H1 (cell line): ENCODE measurements around the gene DMXL1. TPM values are rescaled to one million over a fixed set of nuclear protein-coding genes. Genes with fewer than 3 reads are reported as not detected.
"Not testable (repeated sequence)": the region's sequence is repeated elsewhere in the genome, so short reads cannot be mapped to it uniquely, and the experiment has no call there.

Experiments used
- CTCF ChIA-PET: fragments of 300-600 bp; sonication (Branson Sonifier 250); formaldehyde crosslinking; loops from one replicate; lab custom pipeline; 2021; ENCODE audit not compliant: partially characterized antibody; lab: Charles Lee
- POLR2A ChIA-PET: fragments of 300-600 bp; sonication (Branson Sonifier 250); formaldehyde crosslinking; loops from one replicate; lab custom pipeline; 2021; ENCODE audit warnings: inconsistent platforms; ENCODE audit not compliant: partially characterized antibody; lab: Charles Lee
- DNase-seq, 2 experiments: peaks; one replicate each; pipeline versions ENCODE4 v3.0.0 to v3.0.0-alpha.2; 2010 to 2022; ENCODE audit warnings: low spot score in 2 of 2, low read depth in 1 of 2, mixed read lengths in 1 of 2
- FAIRE-seq: peaks from 2 replicates; lab custom pipeline; 2011; peaks lifted over from hg19 to GRCh38; lab: Jason Lieb, UNC
- H2AFZ ChIP-seq: 2 replicates; pipeline ENCODE4 v1.8.1; 2012; ENCODE audit warnings: low read length, inconsistent platforms
- H2AK5ac ChIP-seq: 2 replicates; pipeline ENCODE4 v1.6.1; 2013; ENCODE audit warnings: low read depth, low read length
- H2BK120ac ChIP-seq: replicated peaks from 2 replicates; pipeline ENCODE3; 2013; ENCODE audit warnings: low read depth, low read length, inconsistent platforms
- H2BK12ac ChIP-seq: 2 replicates; pipeline ENCODE4 v1.6.1; 2013; ENCODE audit warnings: low read depth, low read length
- H2BK15ac ChIP-seq: 2 replicates; pipeline ENCODE4 v1.6.1; 2013; ENCODE audit warnings: low read length
- H2BK20ac ChIP-seq: 2 replicates; pipeline ENCODE4 v1.6.1; 2013; ENCODE audit warnings: low read length
- H2BK5ac ChIP-seq: 2 replicates; pipeline ENCODE4 v1.6.1; 2013; ENCODE audit warnings: low read depth, low read length
- H3K14ac ChIP-seq: 2 replicates; pipeline ENCODE4 v1.6.1; 2013; ENCODE audit warnings: inconsistent platforms; ENCODE audit not compliant: insufficient read length
- H3K18ac ChIP-seq: 2 replicates; pipeline ENCODE4 v1.6.1; 2013; ENCODE audit warnings: low read length; ENCODE audit errors: extremely low read depth
- H3K23ac ChIP-seq: 2 replicates; pipeline ENCODE4 v1.6.1; 2013; ENCODE audit warnings: inconsistent platforms; ENCODE audit not compliant: insufficient read length
- H3K23me2 ChIP-seq: 2 replicates; pipeline ENCODE4 v1.6.1; 2013; ENCODE audit warnings: low read depth, low read length
- H3K27ac ChIP-seq: 2 replicates; pipeline ENCODE4 v1.6.1; 2011; ENCODE audit warnings: low read depth, low read length, inconsistent platforms
- H3K27me3 ChIP-seq, 4 experiments: replicated peaks in 1 of 4; 1 replicate in 1 of 4; 2 replicates in 3 of 4; pipeline versions ENCODE4 v1.6.1 to v1.8.1; 2011 to 2013; ENCODE audit warnings: low read length in 3 of 4, mild to moderate bottlenecking in 3 of 4, inconsistent platforms in 2 of 4, mixed read lengths in 2 of 4, moderate library complexity in 1 of 4; ENCODE audit not compliant: control insufficient read depth in 3 of 4, insufficient read depth in 3 of 4; ENCODE audit errors: extremely low read depth in 1 of 4
- H3K36me3 ChIP-seq, 4 experiments: 2 replicates each; pipeline versions ENCODE4 v1.6.1 to v1.8.1; 2011 to 2013; ENCODE audit warnings: mild to moderate bottlenecking in 4 of 4, low read length in 3 of 4, moderate library complexity in 2 of 4, control low read depth in 1 of 4, inconsistent platforms in 1 of 4; ENCODE audit not compliant: insufficient read depth in 4 of 4, control insufficient read depth in 2 of 4
- H3K4ac ChIP-seq: replicated peaks from 2 replicates; pipeline ENCODE3; 2013; ENCODE audit warnings: low read length, low read depth, mixed read lengths, inconsistent platforms; ENCODE audit not compliant: insufficient read length
- H3K4me1 ChIP-seq, 4 experiments: replicated peaks in 1 of 4; 1 replicate in 1 of 4; 2 replicates in 3 of 4; pipeline versions ENCODE4 v1.6.1 to v1.8.1; 2011 to 2013; ENCODE audit warnings: low read length in 3 of 4, inconsistent platforms in 2 of 4, mixed read lengths in 1 of 4; ENCODE audit not compliant: insufficient read depth in 4 of 4, control insufficient read depth in 3 of 4
- H3K4me2 ChIP-seq, 2 experiments: 2 replicates each; pipeline versions ENCODE4 v1.6.1 to v1.8.1; 2011 to 2013; ENCODE audit warnings: low read depth in 2 of 2, low read length in 2 of 2, control low read depth in 1 of 2, inconsistent platforms in 1 of 2, mild to moderate bottlenecking in 1 of 2; ENCODE audit not compliant: insufficient read depth in 1 of 2
- H3K4me3 ChIP-seq, 4 experiments: fragments of 200-600, 300-600 bp in 1 of 4; sonication (generic), shearing (Covaris generic), sonication (Bioruptor Twin) in 1 of 4; 2 replicates each; pipeline versions ENCODE4 v1.5.1 to v1.8.1; 2011 to 2016; ENCODE audit warnings: low read length in 4 of 4, low read depth in 3 of 4, control low read depth in 2 of 4, inconsistent platforms in 2 of 4, mild to moderate bottlenecking in 2 of 4, mixed read lengths in 1 of 4, moderate library complexity in 1 of 4; ENCODE audit not compliant: insufficient read depth in 2 of 4; ENCODE audit errors: extremely low read depth in 1 of 4
- H3K56ac ChIP-seq: replicated peaks from 2 replicates; pipeline ENCODE3; 2013; ENCODE audit warnings: low read depth, mild to moderate bottlenecking, mixed read lengths, low read length, inconsistent platforms; ENCODE audit not compliant: insufficient read length
- H3K79me1 ChIP-seq: 2 replicates; pipeline ENCODE4 v1.6.1; 2013; ENCODE audit warnings: low read depth, low read length, control low read depth
- H3K79me2 ChIP-seq, 2 experiments: 2 replicates each; pipeline versions ENCODE4 v1.6.1 to v1.8.1; 2012 to 2013; ENCODE audit warnings: low read length in 2 of 2, mild to moderate bottlenecking in 2 of 2, inconsistent platforms in 1 of 2; ENCODE audit not compliant: insufficient read depth in 2 of 2, control insufficient read depth in 1 of 2
- H3K9ac ChIP-seq, 4 experiments: replicated peaks in 1 of 4; 1 replicate in 1 of 4; 2 replicates in 3 of 4; pipeline versions ENCODE4 v1.6.1 to v1.8.1; 2011 to 2013; ENCODE audit warnings: low read depth in 3 of 4, low read length in 3 of 4, control low read depth in 2 of 4, mild to moderate bottlenecking in 2 of 4, moderate library complexity in 2 of 4, inconsistent platforms in 1 of 4; ENCODE audit errors: extremely low read depth in 1 of 4
- H3K9me3 ChIP-seq, 2 experiments: 2 replicates each; pipeline versions ENCODE4 v1.6.1 to v1.8.1; 2012 to 2013; ENCODE audit warnings: mild to moderate bottlenecking in 2 of 2, moderate library complexity in 2 of 2, control low read depth in 1 of 2, inconsistent platforms in 1 of 2, low read depth in 1 of 2, low read length in 1 of 2, mixed read lengths in 1 of 2; ENCODE audit not compliant: insufficient read depth in 2 of 2
- H4K20me1 ChIP-seq, 2 experiments: replicated peaks in 1 of 2; 2 replicates each; pipeline versions ENCODE3 to v1.8.1; 2011 to 2013; ENCODE audit warnings: inconsistent platforms in 2 of 2, low read length in 2 of 2, mild to moderate bottlenecking in 1 of 2; ENCODE audit not compliant: insufficient read depth in 2 of 2, control insufficient read depth in 1 of 2
- H4K5ac ChIP-seq: 2 replicates; pipeline ENCODE4 v1.6.1; 2013; ENCODE audit warnings: low read length, low read depth, mixed read lengths, inconsistent platforms; ENCODE audit not compliant: insufficient read length
- H4K8ac ChIP-seq: 2 replicates; pipeline ENCODE4 v1.8.0; 2013; ENCODE audit warnings: mild to moderate bottlenecking, moderate library complexity, low read length, inconsistent platforms; ENCODE audit not compliant: insufficient read depth; ENCODE audit errors: extremely low read depth
- H4K91ac ChIP-seq: replicated peaks from 2 replicates; pipeline ENCODE3; 2013; ENCODE audit warnings: low read length, mixed read lengths, inconsistent platforms; ENCODE audit not compliant: insufficient read length
- ASH2L ChIP-seq: fragments of 200-600, 300-600 bp; sonication (generic); IDR thresholded peaks from one replicate; pipeline ENCODE4 v1.7.1; 2017; ENCODE audit warnings: low read length
- BACH1 ChIP-seq: IDR thresholded peaks from 2 replicates; pipeline ENCODE4 v1.6.1; 2012; ENCODE audit warnings: low read length, improper control_type of control experiment
- BRCA1 ChIP-seq: IDR thresholded peaks from 2 replicates; pipeline ENCODE4 v1.6.1; 2012; ENCODE audit warnings: low read depth, low read length, improper control_type of control experiment
- GABPA ChIP-seq: IDR thresholded peaks from 2 replicates; pipeline ENCODE4 v1.6.1; 2011; ENCODE audit warnings: mild to moderate bottlenecking, low read length, moderate library complexity, borderline replicate concordance; ENCODE audit not compliant: insufficient read depth
- TAF1 ChIP-seq: IDR thresholded peaks from 2 replicates; pipeline ENCODE4 v1.6.1; 2011; ENCODE audit warnings: mild to moderate bottlenecking, low read depth, low read length
- WGBS, 2 experiments: shearing (Covaris generic) in 1 of 2; methylation state at CpG; one replicate each; pipeline versions ENCODE4 v1.1.6 to v1.1.7; 2013 to 2015; ENCODE audit warnings: low lambda C conversion rate in 2 of 2, mixed read lengths in 2 of 2, inconsistent platforms in 1 of 2, low coverage in 1 of 2, missing lambda C conversion rate in 1 of 2; ENCODE audit not compliant: insufficient replicate concordance in 2 of 2, insufficient coverage in 1 of 2, insufficient read length in 1 of 2; ENCODE audit errors: extremely low coverage in 1 of 2, missing lambda C conversion rate in 1 of 2; 5-methylcytosine and 5-hydroxymethylcytosine counted together
- polyA plus RNA-seq, 7 experiments: library from polyadenylated mRNA; depleted of rRNA in 3 of 7; stranded (reverse) in 5 of 7; unstranded in 2 of 7; fragments of >200 nt in 5 of 7; fragments of 200-250 nt in 2 of 7; gene quantifications; 1 replicate in 5 of 7; 2 replicates in 1 of 7; 4 replicates in 1 of 7; pipeline versions ENCODE4 v1.2.1 to v1.2.3, GENCODE V29; 2011 to 2013; ENCODE audit warnings: missing spikeins in 2 of 7, mixed read lengths in 2 of 7
- total RNA-seq: library from RNA; stranded (reverse); fragmentation: NEBNext Ultra II Directional; extraction: Animal tissue kit (Norgen Biotek cat#: 25700); gene quantifications from 2 replicates; pipeline ENCODE4 v1.2.1, GENCODE V29; 2021

The DMXL1 gene
- total and polyA plus RNA-seq, 2 of the 8 experiments (the other 6 are each of a cell fraction or from before 2014, with no cell fraction given), result 10.1 to 43.9 TPM

GRCh38 chr5:119239119-119239417 lies 168.2 kb downstream of the DMXL1 start (continued):
- TF ChIP-seq GABPA (no peak), TAF1 (no peak), BRCA1 (no peak), BACH1 (no peak), ASH2L (no peak)
- TF ChIP-seq, all 59 proteins: peak for 0

GRCh38 chr5:119239826-119240225 lies 168.9 kb downstream of the DMXL1 start:
- H3K9me3 ChIP-seq, H2AK5ac ChIP-seq, H3K18ac ChIP-seq, H4K91ac ChIP-seq, H3K4me3 ChIP-seq, H4K8ac ChIP-seq, H3K56ac ChIP-seq, H3K4me2 ChIP-seq, H2BK12ac ChIP-seq, H3K23me2 ChIP-seq, H2BK5ac ChIP-seq, H3K4me1 ChIP-seq, H2BK15ac ChIP-seq, H2BK120ac ChIP-seq, H3K79me2 ChIP-seq, H4K5ac ChIP-seq, H3K27ac ChIP-seq, H3K9ac ChIP-seq, H3K4ac ChIP-seq, H4K20me1 ChIP-seq, H3K14ac ChIP-seq, H3K23ac ChIP-seq, H3K27me3 ChIP-seq, FAIRE-seq, DNase-seq, H3K79me1 ChIP-seq, H3K36me3 ChIP-seq, H2AFZ ChIP-seq, H2BK20ac ChIP-seq: not testable (repeated sequence)
- CTCF ChIA-PET, result interaction anchor here (1.1 to 4.6 kb wide), 4 partner anchors 8 to 172 kb away, joined by 3 to 17 read pairs (median 4); no protein-coding TSS in a partner anchor
- POLR2A ChIA-PET, result interaction anchor here (1.1 kb wide), 1 partner anchor 29 kb away, joined by 3 read pairs; no protein-coding TSS in a partner anchor
- 91% methylated on average over 3 of the region's 3 CpGs; no CpG with 5 or more reads in 1 of the 2 experiments for WGBS, 2 experiments
